HEK293 (cell line): ENCODE measurements around the gene SUMO3.

Source experiments
- GLI4 ChIP-seq: fragments of 450-650 bp; formaldehyde crosslinking; IDR thresholded peaks from 2 replicates; pipeline ENCODE4 v1.5.1; 2016; ENCODE audit warnings: missing biosample characterization, missing genetic modification characterization
- GLIS2 ChIP-seq: fragments of 450-650 bp; formaldehyde crosslinking; IDR thresholded peaks from 2 replicates; pipeline ENCODE4 v1.5.1; 2016; ENCODE audit warnings: missing biosample characterization, missing genetic modification characterization
- IKZF3 ChIP-seq: fragments of 450-650 bp; IDR thresholded peaks from 2 replicates; pipeline ENCODE4 v1.5.0; 2018; ENCODE audit warnings: missing biosample characterization, mild to moderate bottlenecking, missing genetic modification characterization, moderate library complexity
- PBX3 ChIP-seq: sonication (generic); formaldehyde crosslinking; IDR thresholded peaks from 2 replicates; pipeline ENCODE4 v1.8.1; 2022; ENCODE audit warnings: mild to moderate bottlenecking, moderate library complexity, missing genetic modification reagents
- PRDM2 ChIP-seq: fragments of 450-650 bp; formaldehyde crosslinking; IDR thresholded peaks from 2 replicates; pipeline ENCODE4 v1.5.1; 2016; ENCODE audit warnings: missing biosample characterization, missing genetic modification characterization, borderline replicate concordance
- REPIN1 ChIP-seq: fragments of 450-650 bp; formaldehyde crosslinking; IDR thresholded peaks from 2 replicates; pipeline ENCODE4 v1.5.1; 2017; ENCODE audit warnings: missing biosample characterization, missing genetic modification characterization, low read depth
- SCRT1 ChIP-seq: fragments of 450-650 bp; formaldehyde crosslinking; IDR thresholded peaks from 2 replicates; pipeline ENCODE4 v1.5.1; 2016; ENCODE audit warnings: missing biosample characterization, missing genetic modification characterization, borderline replicate concordance
- TCF7L2 ChIP-seq: IDR thresholded peaks from 2 replicates; pipeline ENCODE4 v1.6.1; 2011; ENCODE audit warnings: low read depth, mild to moderate bottlenecking, inconsistent platforms, low read length, moderate library complexity, borderline replicate concordance
- YY1 ChIP-seq: fragments of 450-650 bp; formaldehyde crosslinking; IDR thresholded peaks from 2 replicates; pipeline ENCODE4 v1.5.1; 2018; ENCODE audit warnings: missing biosample characterization, missing genetic modification characterization
- ZBTB49 ChIP-seq: fragments of 450-650 bp; formaldehyde crosslinking; IDR thresholded peaks from 2 replicates; pipeline ENCODE4 v1.5.1; 2016; ENCODE audit warnings: missing biosample characterization, missing genetic modification characterization, low read depth
- ZFP41 ChIP-seq: fragments of 450-650 bp; formaldehyde crosslinking; IDR thresholded peaks from 2 replicates; pipeline ENCODE4 v1.5.1; 2016; ENCODE audit warnings: missing biosample characterization, missing genetic modification characterization, borderline replicate concordance
- ZFP69B ChIP-seq: fragments of 450-650 bp; formaldehyde crosslinking; IDR thresholded peaks from 2 replicates; pipeline ENCODE4 v1.5.1; 2016; ENCODE audit warnings: missing biosample characterization, missing genetic modification characterization
- ZNF133 ChIP-seq: fragments of 450-650 bp; formaldehyde crosslinking; IDR thresholded peaks from 2 replicates; pipeline ENCODE4 v1.5.1; 2016; ENCODE audit warnings: missing biosample characterization, missing genetic modification characterization
- ZNF138 ChIP-seq: fragments of 450-650 bp; formaldehyde crosslinking; IDR thresholded peaks from 2 replicates; pipeline ENCODE4 v1.5.1; 2016; ENCODE audit warnings: missing biosample characterization, missing genetic modification characterization, borderline replicate concordance
- ZNF174 ChIP-seq: fragments of 450-650 bp; formaldehyde crosslinking; IDR thresholded peaks from 2 replicates; pipeline ENCODE4 v1.5.0; 2017; ENCODE audit warnings: missing biosample characterization, mild to moderate bottlenecking, missing genetic modification characterization
- ZNF37A ChIP-seq: fragments of 450-650 bp; IDR thresholded peaks from 2 replicates; pipeline ENCODE4 v1.5.1; 2018; ENCODE audit warnings: missing biosample characterization, missing genetic modification characterization
- ZNF488 ChIP-seq: fragments of 450-650 bp; formaldehyde crosslinking; IDR thresholded peaks from 2 replicates; pipeline ENCODE4 v1.5.1; 2016; ENCODE audit warnings: missing biosample characterization, missing genetic modification characterization
- ZNF555 ChIP-seq: fragments of 450-650 bp; formaldehyde crosslinking; conservative IDR thresholded peaks from 2 replicates; pipeline ENCODE4 v1.5.1; 2017; ENCODE audit warnings: missing biosample characterization, mild to moderate bottlenecking, missing genetic modification characterization, inconsistent platforms
- ZNF626 ChIP-seq: fragments of 450-650 bp; sonication (Bioruptor Pico); formaldehyde crosslinking; IDR thresholded peaks from 2 replicates; pipeline ENCODE4 v1.5.1; 2018; ENCODE audit warnings: missing biosample characterization, missing genetic modification characterization, inconsistent platforms
- ZNF658 ChIP-seq: fragments of 450-650 bp; formaldehyde crosslinking; IDR thresholded peaks from 2 replicates; pipeline ENCODE4; 2016; ENCODE audit warnings: missing biosample characterization, missing genetic modification characterization
- ZNF670 ChIP-seq: fragments of 450-650 bp; formaldehyde crosslinking; IDR thresholded peaks from 2 replicates; pipeline ENCODE4 v1.5.1; 2016; ENCODE audit warnings: missing biosample characterization, missing genetic modification characterization, low read depth
- ZNF692 ChIP-seq: fragments of 450-650 bp; formaldehyde crosslinking; IDR thresholded peaks from 2 replicates; pipeline ENCODE4 v1.5.1; 2016; ENCODE audit warnings: missing biosample characterization, missing genetic modification characterization
- ZNF704 ChIP-seq: fragments of 450-650 bp; formaldehyde crosslinking; IDR thresholded peaks from 2 replicates; pipeline ENCODE4 v1.5.1; 2016; ENCODE audit warnings: missing biosample characterization, missing genetic modification characterization
- ZNF747 ChIP-seq: fragments of 450-650 bp; formaldehyde crosslinking; IDR thresholded peaks from 2 replicates; pipeline ENCODE4 v1.5.1; 2016; ENCODE audit warnings: missing biosample characterization, missing genetic modification characterization
- ZNF76 ChIP-seq: fragments of 450-650 bp; formaldehyde crosslinking; IDR thresholded peaks from 2 replicates; pipeline ENCODE4; 2016; ENCODE audit warnings: low read depth, missing biosample characterization, missing genetic modification characterization, borderline replicate concordance
- ZNF843 ChIP-seq: fragments of 450-650 bp; formaldehyde crosslinking; IDR thresholded peaks from 2 replicates; pipeline ENCODE4 v1.5.1; 2016; ENCODE audit warnings: missing biosample characterization, missing genetic modification characterization
- ZXDB ChIP-seq: fragments of 450-650 bp; formaldehyde crosslinking; IDR thresholded peaks from 2 replicates; pipeline ENCODE4 v1.5.1; 2016; ENCODE audit warnings: missing biosample characterization, missing genetic modification characterization

Gene SUMO3

GRCh38 chr21:44845418-44846223, 27.8 kb upstream of the SUMO3 start (continued):
- no peak for TF ChIP-seq SCRT1 (tag by site-specific recombination)
- TF ChIP-seq ZNF704 (tag by site-specific recombination): no peak
- no peak for TF ChIP-seq PBX3 (CRISPR knock-in tag)
- no peak for TF ChIP-seq TCF7L2
- TF ChIP-seq PRDM2 (tag by site-specific recombination): no peak
- no peak for TF ChIP-seq ZNF488 (tag by site-specific recombination)
- no peak for TF ChIP-seq ZNF658
- peak; percentile 94 for TF ChIP-seq GLIS2 (tag by site-specific recombination)
- no peak for TF ChIP-seq ZXDB (tag by site-specific recombination)
- TF ChIP-seq REPIN1 (tag by site-specific recombination): no peak
- no peak for TF ChIP-seq ZNF692 (tag by site-specific recombination)
- no peak for TF ChIP-seq GLI4
- TF ChIP-seq IKZF3 (tag by site-specific recombination): no peak
- TF ChIP-seq ZFP69B (tag by site-specific recombination): no peak
- TF ChIP-seq ZNF76: no peak
- TF ChIP-seq ZNF133 (tag by site-specific recombination): no peak
- TF ChIP-seq ZNF843: no peak
- no peak for TF ChIP-seq ZFP41 (tag by site-specific recombination)
- TF ChIP-seq ZNF747 (tag by site-specific recombination): no peak
- TF ChIP-seq ZNF138: no peak
- TF ChIP-seq YY1 (tag by site-specific recombination): no peak
- TF ChIP-seq ZBTB49 (tag by site-specific recombination): no peak
- TF ChIP-seq ZNF174: no peak
- no peak for TF ChIP-seq ZNF555 (tag by site-specific recombination)
- TF ChIP-seq ZNF670 (tag by site-specific recombination): no peak
- TF ChIP-seq ZNF37A (tag by site-specific recombination): no peak
- TF ChIP-seq ZNF626 (tag by site-specific recombination): no peak
